ENCODE results near the gene MMS19. TPM values are rescaled to one million over a fixed set of nuclear protein-coding genes. Genes with fewer than 3 reads are reported as not detected.

Gene MMS19
- total and polyA plus RNA-seq, 3 experiments from 2014 or later = 27.5 to 89.3 (median 85.7) TPM

GRCh38 chr10:97411406-97411805 lies 86.8 kb downstream of the MMS19 start:
- H3K27me3 ChIP-seq (ENCODE audit: insufficient read depth, low read length, poor library complexity, severe bottlenecking) = no peaks in the 10 kb centered on the region
- Mint-ChIP-seq H3K4me3 (no peak overlapping the region), H3K9me3 (no peaks in the 10 kb centered on the region), H3K27ac (peak overlapping the region in 1 of 8 donors; percentile 55), H3K27me3 (no peaks in the 10 kb centered on the region), H3K4me1 (peaks cover 31 to 41% (median 36%) of the 10 kb centered on the region in 3 donors), H3K36me3 (no peaks in the 10 kb centered on the region)
- H3K9me3 ChIP-seq (ENCODE audit: low read length) = no peaks in the 10 kb centered on the region
- no peaks in the 10 kb centered on the region for H3K36me3 ChIP-seq (ENCODE audit: insufficient read depth, low read length)
- no peak for DNase-seq
- no peak overlapping the region for H3K4me3 ChIP-seq (ENCODE audit: low read length)
- H3K4me1 ChIP-seq (ENCODE audit: insufficient read depth, low read length) = peaks cover 29% of the 10 kb centered on the region
- ChIA-PET POLR2A (no interaction called here), CTCF (interaction anchor here (0.6 to 1.8 kb wide), 3 partner anchors 9 to 126 kb away, joined by 3 to 6 read pairs (median 4); partner anchors contain the start of gene RRP12)
- H3K27ac ChIP-seq (ENCODE audit: low read depth, low read length) = no peak overlapping the region

GRCh38 chr10:97408496-97408992 lies 89.7 kb downstream of the MMS19 start:
- ChIA-PET POLR2A (no interaction called here), CTCF (interaction anchor here (0.9 to 2.4 kb wide), 8 partner anchors 9 to 144 kb away, joined by 3 to 9 read pairs (median 4); no protein-coding TSS in a partner anchor)
- Histone ChIP-seq H3K4me3 (ENCODE audit: low read length) (no peak overlapping the region), H3K27me3 (ENCODE audit: insufficient read depth, low read length, poor library complexity, severe bottlenecking) (no peaks in the 10 kb centered on the region), H3K27ac (ENCODE audit: low read depth, low read length) (no peak overlapping the region), H3K4me1 (ENCODE audit: insufficient read depth, low read length) (peaks cover 9% of the 10 kb centered on the region), H3K36me3 (ENCODE audit: insufficient read depth, low read length) (no peaks in the 10 kb centered on the region), H3K9me3 (ENCODE audit: low read length) (no peaks in the 10 kb centered on the region)
- Mint-ChIP-seq H3K9me3 (no peaks in the 10 kb centered on the region), H3K4me3 (no peak overlapping the region), H3K36me3 (no peaks in the 10 kb centered on the region), H3K4me1 (peaks cover 12 to 19% (median 18%) of the 10 kb centered on the region in 3 donors), H3K27me3 (no peaks in the 10 kb centered on the region), H3K27ac (no peak overlapping the region)
- no peak for DNase-seq

Other genes with a start within 250 kb of the MMS19 start
- gene ARHGAP19, start 205.8 kb downstream of the MMS19 start, total RNA-seq = 10 to 100 TPM; 23.3 to 26.5 TPM
- 8.9 TPM for gene ARHGAP19, start 205.8 kb downstream of the MMS19 start, polyA plus RNA-seq
- 1 to 10 TPM; 4.3 to 4.7 TPM for gene FRAT1, start 179.2 kb downstream of the MMS19 start, total RNA-seq
- gene FRAT1, start 179.2 kb downstream of the MMS19 start, polyA plus RNA-seq = 13.3 TPM
- gene FRAT2, start 163.7 kb downstream of the MMS19 start, total RNA-seq = 10 to 100 TPM in 1 of 2 experiments, 1 to 10 TPM in 1; 9.8 to 10.4 TPM
- 18.7 TPM for gene FRAT2, start 163.7 kb downstream of the MMS19 start, polyA plus RNA-seq
- 100 to 1,000 TPM; 102 to 111 TPM for gene RRP12, start 97.1 kb downstream of the MMS19 start, total RNA-seq
- gene RRP12, start 97.1 kb downstream of the MMS19 start, polyA plus RNA-seq = 11.6 TPM
- 1,000 to 10,000 TPM; 1,086 to 1,097 TPM for gene PGAM1, start 72.2 kb downstream of the MMS19 start, total RNA-seq
- gene PGAM1, start 72.2 kb downstream of the MMS19 start, polyA plus RNA-seq = 309 TPM
- gene EXOSC1, start 52.4 kb downstream of the MMS19 start, total RNA-seq = 10 to 100 TPM; 61.0 to 64.8 TPM
- gene EXOSC1, start 52.4 kb downstream of the MMS19 start, polyA plus RNA-seq = 83.0 TPM
- gene ZDHHC16, start 52.2 kb downstream of the MMS19 start, total RNA-seq = 10 to 100 TPM; 56.2 to 57.6 TPM
- gene ZDHHC16, start 52.2 kb downstream of the MMS19 start, polyA plus RNA-seq = 26.4 TPM
- gene UBTD1, start 502 bp upstream of the MMS19 start, total RNA-seq = 1 to 10 TPM; 1.9 to 2.6 TPM
- 2.0 TPM for gene UBTD1, start 502 bp upstream of the MMS19 start, polyA plus RNA-seq
- not detected for gene ANKRD2, start 74.4 kb upstream of the MMS19 start, total RNA-seq
- gene ANKRD2, start 74.4 kb upstream of the MMS19 start, polyA plus RNA-seq = not detected
- gene HOGA1, start 86.0 kb upstream of the MMS19 start, total RNA-seq = not detected
- not detected for gene HOGA1, start 86.0 kb upstream of the MMS19 start, polyA plus RNA-seq
- not detected for gene C10orf62, start 91.3 kb upstream of the MMS19 start, total RNA-seq
- not detected for gene C10orf62, start 91.3 kb upstream of the MMS19 start, polyA plus RNA-seq
- 1 to 10 TPM; 2.7 to 3.1 TPM for gene MORN4, start 135.1 kb upstream of the MMS19 start, total RNA-seq
- 1.7 TPM for gene MORN4, start 135.1 kb upstream of the MMS19 start, polyA plus RNA-seq
- 10 to 100 TPM; 15.6 to 15.9 TPM for gene PI4K2A, start 142.2 kb upstream of the MMS19 start, total RNA-seq
- 11.4 TPM for gene PI4K2A, start 142.2 kb upstream of the MMS19 start, polyA plus RNA-seq
- 1 to 10 TPM; 2.3 TPM for gene AVPI1, start 188.8 kb upstream of the MMS19 start, total RNA-seq
- 3.1 TPM for gene AVPI1, start 188.8 kb upstream of the MMS19 start, polyA plus RNA-seq
- 1 to 10 TPM; 4.3 to 4.7 TPM for gene MARVELD1, start 215.3 kb upstream of the MMS19 start, total RNA-seq
- 0.15 TPM for gene MARVELD1, start 215.3 kb upstream of the MMS19 start, polyA plus RNA-seq
- gene ZFYVE27, start 238.7 kb upstream of the MMS19 start, total RNA-seq = 10 to 100 TPM; 27.4 to 28.6 TPM
- gene ZFYVE27, start 238.7 kb upstream of the MMS19 start, polyA plus RNA-seq = 31.4 TPM

All from CD8-positive, alpha-beta memory T cell (primary cell).